GM23338 (cell line): ENCODE data around the gene ABO. TPM values are rescaled to one million over a fixed set of nuclear protein-coding genes. Genes with fewer than 3 reads are reported as not detected.

Source experiments
- ATAC-seq: fragments of 200-7000 bp; cut with Tn5 transposase; 3 replicates; pipeline ENCODE4 v1.9.1; 2020
- DNase-seq: peaks from one replicate; pipeline ENCODE4 v3.0.0-alpha.2; 2015; ENCODE audit warnings: low spot score
- H2AFZ ChIP-seq: fragments of 200-600 bp; sonication (generic); 2 replicates; pipeline ENCODE4 v1.8.0; 2016; ENCODE audit warnings: antibody characterized with exemption, mild to moderate bottlenecking, moderate library complexity
- H3F3A ChIP-seq: fragments of 200-600 bp; sonication (generic); replicated peaks from 2 replicates; pipeline ENCODE4 v1.8.0; 2017; ENCODE audit warnings: antibody characterized with exemption, mixed run types, low read depth
- H3K27ac ChIP-seq: fragments of 200-600 bp; sonication (generic); 2 replicates; pipeline ENCODE4 v1.6.1; 2016; ENCODE audit warnings: low read depth
- H3K27me3 ChIP-seq: fragments of 200-600 bp; sonication (generic); 2 replicates; pipeline ENCODE4 v1.8.0; 2016; ENCODE audit warnings: mild to moderate bottlenecking, mixed run types, moderate library complexity; ENCODE audit not compliant: insufficient read depth
- H3K36me3 ChIP-seq: fragments of 200-600 bp; sonication (generic); 2 replicates; pipeline ENCODE4 v1.8.0; 2016; ENCODE audit warnings: mild to moderate bottlenecking; ENCODE audit not compliant: insufficient read depth
- H3K4me1 ChIP-seq: fragments of 200-600 bp; sonication (generic); 2 replicates; pipeline ENCODE4 v1.8.0; 2016; ENCODE audit warnings: mild to moderate bottlenecking, moderate library complexity; ENCODE audit not compliant: insufficient read depth
- H3K4me2 ChIP-seq: fragments of 200-600 bp; sonication (generic); 2 replicates; pipeline ENCODE4 v1.7.1; 2017; ENCODE audit warnings: mixed run types
- H3K4me3 ChIP-seq: fragments of 200-600 bp; sonication (generic); 2 replicates; pipeline ENCODE4 v1.6.1; 2016; ENCODE audit warnings: mixed run types
- H3K79me2 ChIP-seq: fragments of 200-600 bp; sonication (generic); replicated peaks from 2 replicates; pipeline ENCODE4 v1.8.0; 2017; ENCODE audit warnings: mild to moderate bottlenecking; ENCODE audit not compliant: insufficient read depth
- H3K9me2 ChIP-seq: fragments of 200-600 bp; sonication (generic); 2 replicates; pipeline ENCODE4 v1.8.0; 2017; ENCODE audit not compliant: insufficient read depth
- H4K20me1 ChIP-seq: fragments of 200-600 bp; sonication (generic); replicated peaks from 2 replicates; pipeline ENCODE4 v1.8.0; 2017; ENCODE audit warnings: mild to moderate bottlenecking; ENCODE audit not compliant: insufficient read depth
- H3K27ac Mint-ChIP-seq: 2 replicates; pipeline ENCODE4 v1.8.0; 2020; ENCODE audit warnings: inconsistent platforms, mild to moderate bottlenecking, moderate library complexity, mixed read lengths
- H3K27me3 Mint-ChIP-seq: 3 replicates; pipeline ENCODE4 v1.8.0; 2022; ENCODE audit warnings: low read depth, mild to moderate bottlenecking, moderate library complexity, mixed read lengths, inconsistent platforms; ENCODE audit not compliant: insufficient read depth, poor library complexity
- H3K36me3 Mint-ChIP-seq: 3 replicates; pipeline ENCODE4 v1.8.0; 2021; ENCODE audit warnings: low read depth, mild to moderate bottlenecking, inconsistent platforms, moderate library complexity, mixed read lengths
- H3K4me1 Mint-ChIP-seq: 3 replicates; pipeline ENCODE4 v1.8.0; 2020; ENCODE audit warnings: mild to moderate bottlenecking, inconsistent platforms, mixed read lengths
- H3K4me3 Mint-ChIP-seq: 3 replicates; pipeline ENCODE4 v1.8.0; 2021; ENCODE audit warnings: moderate library complexity, mild to moderate bottlenecking, inconsistent platforms, mixed read lengths
- H3K9me3 Mint-ChIP-seq: 3 replicates; pipeline ENCODE4 v1.8.0; 2020; ENCODE audit warnings: moderate library complexity, mild to moderate bottlenecking, inconsistent platforms, mixed read lengths
- CREB1 ChIP-seq: fragments of 250-450 bp; sonication (Bioruptor Pico); IDR thresholded peaks from 2 replicates; pipeline ENCODE4 v1.5.0; 2020; ENCODE audit warnings: low read depth, mild to moderate bottlenecking, moderate library complexity
- CTCF ChIP-seq, 2 experiments: fragments of 200-600 bp in 1 of 2; sonication (generic) in 1 of 2; conservative IDR thresholded peaks; 2 replicates each; pipeline versions ENCODE4 v1.5.1 to v1.6.1; 2016 to 2017; ENCODE audit warnings: antibody characterized with exemption in 2 of 2, low read depth in 2 of 2, mild to moderate bottlenecking in 2 of 2, moderate library complexity in 1 of 2
- EZH2 ChIP-seq: fragments of 200-600 bp; sonication (generic); IDR thresholded peaks from one replicate; pipeline ENCODE4 v1.8.0; 2017; ENCODE audit warnings: antibody characterized with exemption, mild to moderate bottlenecking, low read depth; ENCODE audit not compliant: unreplicated experiment
- EZH2phosphoT487 ChIP-seq: fragments of 200-600 bp; sonication (generic); IDR thresholded peaks from one replicate; pipeline ENCODE4 v1.8.1; 2018; ENCODE audit warnings: antibody characterized with exemption; ENCODE audit not compliant: unreplicated experiment
- JUNB ChIP-seq: IDR thresholded peaks from one replicate; pipeline ENCODE4 v1.6.1; 2016; ENCODE audit warnings: antibody characterized with exemption; ENCODE audit not compliant: unreplicated experiment
- NANOG ChIP-seq: IDR thresholded peaks from 2 replicates; pipeline ENCODE4 v1.6.1; 2016; ENCODE audit warnings: antibody characterized with exemption, borderline replicate concordance
- POLR2AphosphoS5 ChIP-seq: IDR thresholded peaks from 2 replicates; pipeline ENCODE4 v1.6.1; 2016; ENCODE audit warnings: antibody characterized with exemption, low read depth
- STAT1 ChIP-seq: IDR thresholded peaks from one replicate; pipeline ENCODE4 v1.6.1; 2016; ENCODE audit warnings: antibody characterized with exemption; ENCODE audit not compliant: unreplicated experiment
- ZNF114 ChIP-seq: fragments of 250-450 bp; sonication (Bioruptor Pico); IDR thresholded peaks from 2 replicates; pipeline ENCODE4 v1.5.0; 2020; ENCODE audit warnings: mild to moderate bottlenecking, moderate library complexity
- ZNF331 ChIP-seq: fragments of 250-450 bp; sonication (Bioruptor Pico); IDR thresholded peaks from 2 replicates; pipeline ENCODE4 v1.5.0; 2020; ENCODE audit warnings: low read depth, mild to moderate bottlenecking, moderate library complexity
- ZNF462 ChIP-seq: fragments of 250-450 bp; sonication (Bioruptor Pico); IDR thresholded peaks from 2 replicates; pipeline ENCODE4 v1.5.0; 2020; ENCODE audit warnings: mild to moderate bottlenecking, moderate library complexity
- polyA plus RNA-seq: library from polyadenylated mRNA; unstranded; fragments of >200 nt; fragmentation: Nextera tagmentation; extraction: Ambion mirVana; gene quantifications from 2 replicates; pipeline ENCODE4 v1.2.1, GENCODE V29; 2016
- total RNA-seq: library from RNA; depleted of rRNA; stranded (reverse); fragments of >200 nt; shearing (Covaris generic); gene quantifications from 2 replicates; pipeline ENCODE4 v1.2.3, GENCODE V29; 2014
- TF ChIP-seq, protein P1 (sequence below): IDR thresholded peaks from one replicate; pipeline ENCODE4 v1.6.1; 2018; ENCODE audit warnings: antibody characterized with exemption; ENCODE audit not compliant: unreplicated experiment
- TF ChIP-seq, protein P2 (sequence below): IDR thresholded peaks from 2 replicates; pipeline ENCODE4 v1.6.1; 2016; ENCODE audit warnings: antibody characterized with exemption

The ABO gene
- total and polyA plus RNA-seq, 2 experiments from 2014 or later, result 0.28 to 0.34 TPM

- Histone ChIP-seq H3K4me2 (no peak overlapping the region), H4K20me1 (no peaks in the 10 kb centered on the region), H3K4me3 (no peak overlapping the region), H3K27me3 (peaks cover 13% of the 10 kb centered on the region), H3F3A (peaks cover 3% of the 10 kb centered on the region; the same call in 1 of the 2 replicates), H3K27ac (no peak overlapping the region), H3K4me1 (peaks cover 7% of the 10 kb centered on the region; the same call in 1 of the 2 replicates), H3K79me2 (no peaks in the 10 kb centered on the region), H3K9me2 (no peaks in the 10 kb centered on the region), H2AFZ (no peak overlapping the region), H3K36me3 (no peaks in the 10 kb centered on the region)
- DNase-seq (no peak), ATAC-seq (no peak)
- no peak for TF ChIP-seq CTCF (conservative IDR thresholded peaks at IDR 0.05; ENCODE audit: low read depth in 2 of 2)
- TF ChIP-seq CREB1 (CRISPR knock-in tag), result no peak
- TF ChIP-seq JUNB, result no peak
- no peak for TF ChIP-seq NANOG
- no peak for TF ChIP-seq EZH2phosphoT487
- no peak for TF ChIP-seq ZNF462 (CRISPR knock-in tag)
- TF ChIP-seq EZH2, result no peak
- TF ChIP-seq, protein P1, sequence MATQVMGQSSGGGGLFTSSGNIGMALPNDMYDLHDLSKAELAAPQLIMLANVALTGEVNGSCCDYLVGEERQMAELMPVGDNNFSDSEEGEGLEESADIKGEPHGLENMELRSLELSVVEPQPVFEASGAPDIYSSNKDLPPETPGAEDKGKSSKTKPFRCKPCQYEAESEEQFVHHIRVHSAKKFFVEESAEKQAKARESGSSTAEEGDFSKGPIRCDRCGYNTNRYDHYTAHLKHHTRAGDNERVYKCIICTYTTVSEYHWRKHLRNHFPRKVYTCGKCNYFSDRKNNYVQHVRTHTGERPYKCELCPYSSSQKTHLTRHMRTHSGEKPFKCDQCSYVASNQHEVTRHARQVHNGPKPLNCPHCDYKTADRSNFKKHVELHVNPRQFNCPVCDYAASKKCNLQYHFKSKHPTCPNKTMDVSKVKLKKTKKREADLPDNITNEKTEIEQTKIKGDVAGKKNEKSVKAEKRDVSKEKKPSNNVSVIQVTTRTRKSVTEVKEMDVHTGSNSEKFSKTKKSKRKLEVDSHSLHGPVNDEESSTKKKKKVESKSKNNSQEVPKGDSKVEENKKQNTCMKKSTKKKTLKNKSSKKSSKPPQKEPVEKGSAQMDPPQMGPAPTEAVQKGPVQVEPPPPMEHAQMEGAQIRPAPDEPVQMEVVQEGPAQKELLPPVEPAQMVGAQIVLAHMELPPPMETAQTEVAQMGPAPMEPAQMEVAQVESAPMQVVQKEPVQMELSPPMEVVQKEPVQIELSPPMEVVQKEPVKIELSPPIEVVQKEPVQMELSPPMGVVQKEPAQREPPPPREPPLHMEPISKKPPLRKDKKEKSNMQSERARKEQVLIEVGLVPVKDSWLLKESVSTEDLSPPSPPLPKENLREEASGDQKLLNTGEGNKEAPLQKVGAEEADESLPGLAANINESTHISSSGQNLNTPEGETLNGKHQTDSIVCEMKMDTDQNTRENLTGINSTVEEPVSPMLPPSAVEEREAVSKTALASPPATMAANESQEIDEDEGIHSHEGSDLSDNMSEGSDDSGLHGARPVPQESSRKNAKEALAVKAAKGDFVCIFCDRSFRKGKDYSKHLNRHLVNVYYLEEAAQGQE, result no peak
- TF ChIP-seq ZNF331 (CRISPR knock-in tag), result no peak
- no peak for TF ChIP-seq STAT1
- TF ChIP-seq ZNF114 (CRISPR knock-in tag), result no peak
- no peak for TF ChIP-seq POLR2AphosphoS5
- TF ChIP-seq, protein P2, sequence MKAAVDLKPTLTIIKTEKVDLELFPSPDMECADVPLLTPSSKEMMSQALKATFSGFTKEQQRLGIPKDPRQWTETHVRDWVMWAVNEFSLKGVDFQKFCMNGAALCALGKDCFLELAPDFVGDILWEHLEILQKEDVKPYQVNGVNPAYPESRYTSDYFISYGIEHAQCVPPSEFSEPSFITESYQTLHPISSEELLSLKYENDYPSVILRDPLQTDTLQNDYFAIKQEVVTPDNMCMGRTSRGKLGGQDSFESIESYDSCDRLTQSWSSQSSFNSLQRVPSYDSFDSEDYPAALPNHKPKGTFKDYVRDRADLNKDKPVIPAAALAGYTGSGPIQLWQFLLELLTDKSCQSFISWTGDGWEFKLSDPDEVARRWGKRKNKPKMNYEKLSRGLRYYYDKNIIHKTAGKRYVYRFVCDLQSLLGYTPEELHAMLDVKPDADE, result no peak
- Mint-ChIP-seq H3K27me3 (peaks cover 33% of the 10 kb centered on the region), H3K36me3 (no peaks in the 10 kb centered on the region; the same call in 2 of the 3 replicates), H3K4me1 (peaks cover 6% of the 10 kb centered on the region; the same call in 1 of the 3 replicates), H3K27ac (no peak overlapping the region), H3K4me3 (no peak overlapping the region), H3K9me3 (peaks cover 4% of the 10 kb centered on the region; the same call in 2 of the 3 replicates)
Measured at GRCh38 chr9:133233681-133234432, 41.1 kb downstream of the ABO start.
